HG03139 (cell line): ENCODE results near the gene REEP5.
"Not testable (repeated sequence)": the region's sequence is repeated elsewhere in the genome, so short reads cannot be mapped to it uniquely, and the experiment has no call there.

Source experiments
- ATAC-seq: cut with Tn5 transposase; IDR thresholded peaks from one replicate; pipeline ENCODE4 v1.9.1; 2021; ENCODE audit not compliant: unreplicated experiment

The REEP5 gene

DNA sequence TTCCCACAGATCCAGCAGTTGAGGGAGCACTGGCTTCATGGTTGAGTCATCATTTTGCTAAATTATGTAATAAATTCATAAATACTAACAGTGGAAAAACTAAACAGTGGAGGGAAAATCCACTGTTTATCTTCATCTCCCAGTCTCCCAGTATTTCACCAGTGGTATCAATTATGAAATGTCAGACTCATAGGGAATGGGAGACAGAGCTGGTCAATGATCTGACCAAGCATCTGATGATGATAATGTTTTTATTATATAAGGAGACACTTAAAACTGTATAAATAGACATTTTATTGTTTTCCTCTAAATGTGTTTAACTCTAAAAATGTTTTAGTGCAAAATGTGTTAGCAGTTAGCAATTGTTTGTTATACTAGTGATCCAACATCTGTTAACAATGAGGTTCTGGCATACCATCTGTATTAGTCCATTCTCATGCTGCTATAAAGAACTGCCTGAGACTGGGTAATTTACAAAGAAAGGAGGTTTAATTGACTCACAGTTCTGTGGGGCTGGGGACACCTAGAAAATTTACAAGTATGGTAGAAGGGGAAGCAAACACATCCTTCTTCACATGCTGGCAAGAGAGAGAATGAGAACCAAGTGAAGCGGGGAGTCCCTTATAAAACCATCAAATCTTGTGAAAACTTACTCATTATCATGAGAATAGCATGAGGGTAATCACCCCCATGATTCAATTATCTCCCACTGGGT, 11.8 kb upstream of the REEP5 start:
- ATAC-seq: no peak

DNA sequence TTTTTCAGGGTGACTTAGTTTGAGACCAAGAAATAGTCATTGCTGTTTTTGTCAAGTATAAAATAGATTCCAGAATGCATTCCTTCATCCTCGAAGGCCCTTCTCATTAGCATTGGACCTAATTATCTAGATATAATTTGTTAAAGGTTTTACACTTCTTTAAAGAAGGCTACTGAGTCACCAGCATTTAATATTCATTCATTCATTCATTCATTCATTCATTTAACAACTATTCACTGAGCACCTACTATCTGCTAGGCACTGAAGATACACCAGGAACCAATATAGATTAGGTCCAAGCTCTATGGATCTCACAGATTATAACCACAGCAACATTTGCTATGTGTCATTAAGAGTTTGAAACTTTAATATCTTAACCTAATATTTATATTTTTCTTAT, 11.1 kb upstream of the REEP5 start:
- no peak for ATAC-seq

DNA sequence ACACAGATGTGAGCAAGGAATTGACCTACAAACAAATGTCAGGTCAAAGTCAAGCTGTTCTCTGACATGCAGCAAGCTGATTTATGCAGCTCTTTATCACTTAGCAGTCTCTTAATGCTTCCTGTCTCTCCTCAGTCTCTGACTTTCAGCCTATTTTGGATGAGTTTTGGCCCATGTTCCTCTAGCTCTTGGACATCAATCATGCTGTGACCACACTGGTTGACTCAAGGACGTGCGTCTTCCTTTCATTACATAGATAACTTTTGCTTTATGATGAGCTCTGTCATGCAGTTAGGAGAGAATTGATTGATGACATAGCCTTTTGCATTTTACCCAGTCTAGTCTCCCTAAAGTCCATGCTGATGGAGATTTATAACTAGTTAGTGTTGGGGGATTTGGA, 9.4 kb upstream of the REEP5 start:
- no peak for ATAC-seq

DNA sequence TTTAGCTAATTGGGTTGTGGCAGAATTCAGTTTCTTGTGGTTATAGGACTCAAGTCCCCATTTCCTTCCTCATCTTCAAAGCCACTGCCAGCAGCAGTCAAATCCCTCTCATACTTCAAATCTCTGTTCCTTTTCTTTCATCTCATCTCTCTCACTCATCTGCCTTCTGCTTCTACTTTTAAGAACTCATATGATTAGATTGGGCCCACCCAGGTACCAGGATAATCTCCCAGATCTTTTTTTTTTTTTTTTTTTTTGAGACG, 8.0 kb upstream of the REEP5 start:
- ATAC-seq: peak; percentile 44

DNA sequence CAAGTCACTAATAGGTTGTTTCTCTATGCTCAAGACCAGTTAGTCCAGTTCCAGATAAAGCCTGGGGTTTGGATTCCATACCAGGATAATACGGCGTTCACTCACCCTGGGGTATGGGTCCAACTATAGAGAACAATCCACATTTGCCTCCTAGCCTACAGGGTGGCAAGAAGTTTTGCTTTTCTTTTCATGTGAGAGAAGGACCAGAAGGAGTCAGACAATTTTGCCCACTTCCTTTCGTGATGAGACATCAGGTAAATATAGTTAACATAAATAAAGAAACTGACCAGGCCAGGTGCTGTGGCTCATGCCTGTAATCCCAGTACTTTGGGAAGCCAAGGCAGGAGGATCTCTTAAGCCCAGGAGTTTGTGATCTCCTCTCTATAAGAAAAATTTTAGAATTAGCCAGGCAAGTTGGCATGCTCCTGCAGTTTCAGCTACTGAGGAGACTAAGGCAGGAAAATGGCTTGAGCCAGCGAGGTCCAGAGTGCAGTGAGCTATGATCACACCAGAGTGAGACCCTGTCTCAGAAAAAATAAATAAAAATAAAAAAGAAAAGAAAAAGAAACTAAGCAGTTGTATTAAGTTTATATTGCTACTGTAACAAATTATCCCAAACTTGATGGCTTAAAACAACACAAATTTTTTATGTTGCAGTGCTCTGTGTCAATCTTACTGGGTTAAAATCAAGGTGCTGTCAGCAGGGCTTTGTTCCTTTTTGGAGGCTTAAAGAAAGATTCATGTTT, 7.5 kb upstream of the REEP5 start:
- peak; percentile 46 for ATAC-seq

DNA sequence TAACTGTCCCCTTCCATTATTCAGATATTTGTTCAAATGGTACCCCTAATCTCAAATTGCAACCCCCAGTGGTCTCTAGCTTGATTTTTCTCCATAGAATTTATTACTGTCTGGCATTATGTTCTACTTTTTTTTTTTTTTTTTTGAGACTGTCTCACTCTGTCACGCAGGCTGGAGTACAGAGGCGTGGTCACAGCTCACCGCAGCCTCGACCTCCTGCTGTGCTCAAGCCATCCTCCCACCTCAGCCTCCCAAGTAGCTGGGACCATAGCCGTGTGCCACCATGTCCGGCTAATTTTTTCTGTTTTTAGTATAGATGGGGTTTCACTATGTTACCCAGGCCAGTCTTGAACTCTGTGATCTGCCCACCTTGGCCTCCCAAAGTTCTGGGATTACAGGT, 2.0 kb upstream of the REEP5 start:
- ATAC-seq: no peak

DNA sequence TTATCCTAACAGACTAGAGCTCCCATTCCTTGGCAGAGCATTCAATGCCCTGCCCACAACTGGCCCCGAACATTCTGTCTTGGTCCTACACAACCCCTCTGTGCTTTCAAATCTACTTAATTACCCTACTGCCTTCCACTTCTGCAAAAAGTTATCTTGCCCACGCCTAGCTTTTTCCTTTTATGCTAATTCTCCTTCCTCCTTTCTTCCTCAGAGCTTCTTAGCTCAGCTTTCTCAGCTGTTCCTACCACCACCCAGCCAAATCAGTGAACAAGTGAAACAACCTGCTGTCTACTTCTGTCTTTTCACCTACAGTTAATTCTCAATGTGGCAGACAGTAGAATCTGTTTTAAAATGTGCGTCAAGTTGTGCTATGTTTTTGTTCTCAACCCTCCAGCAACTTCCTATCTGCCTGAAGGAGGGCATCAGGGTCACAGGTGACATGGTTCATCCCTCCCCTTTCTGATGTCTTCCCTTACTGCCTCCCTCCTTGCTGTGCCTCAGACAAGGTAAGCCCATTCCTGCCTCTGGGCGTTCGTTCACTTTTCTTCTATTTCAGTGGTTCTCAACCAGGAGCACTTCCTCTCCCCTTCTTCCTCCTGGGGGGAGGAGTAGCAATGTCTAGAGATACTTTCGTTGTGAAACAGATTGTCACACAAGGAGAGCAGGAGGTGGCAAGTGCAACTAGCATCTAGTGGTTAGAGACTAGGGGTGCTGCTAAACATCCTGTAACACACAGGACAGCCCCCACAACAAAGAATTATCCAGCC, 1.3 kb upstream of the REEP5 start:
- ATAC-seq: peak; percentile 43

DNA sequence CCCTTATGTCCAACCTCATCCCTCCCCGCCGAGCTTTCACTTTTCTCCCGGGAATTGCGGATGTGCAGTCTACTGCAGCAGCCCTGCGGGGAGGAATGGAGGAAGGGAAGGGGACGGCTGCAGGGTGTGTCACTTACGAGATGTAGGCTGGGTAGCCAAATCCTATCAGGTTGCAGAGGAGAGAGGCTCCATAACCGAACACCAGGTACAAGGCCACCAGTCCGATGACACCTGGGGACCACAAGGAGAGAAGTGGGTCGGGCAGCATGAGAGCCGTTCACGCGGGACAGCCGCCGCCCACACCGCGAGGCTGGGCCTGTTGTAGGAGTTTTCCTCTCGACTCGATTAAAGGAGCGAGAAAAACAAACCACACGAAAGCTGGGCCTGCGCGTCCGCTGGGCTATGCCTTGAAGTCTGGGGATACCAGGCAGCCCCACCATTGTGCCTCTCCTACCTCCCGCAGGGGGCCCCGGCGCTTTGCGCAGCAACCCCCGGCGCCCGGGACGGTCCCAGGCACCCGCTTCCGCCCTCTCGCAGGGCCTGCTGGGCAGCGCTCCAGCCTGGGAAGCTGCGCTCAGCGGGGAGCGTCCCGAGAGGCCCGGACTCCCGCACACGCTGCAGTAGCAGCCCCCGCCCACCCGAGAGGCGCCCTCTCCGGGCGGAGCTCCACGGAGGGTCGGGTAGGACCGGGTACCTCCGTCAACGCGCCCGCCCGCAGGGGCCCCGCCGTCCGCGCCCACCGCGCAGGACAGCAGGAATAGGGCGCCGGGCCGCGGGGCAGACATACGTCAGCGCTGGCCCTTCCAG, 798 bp downstream of the REEP5 start:
- ATAC-seq: peak; percentile 28

DNA sequence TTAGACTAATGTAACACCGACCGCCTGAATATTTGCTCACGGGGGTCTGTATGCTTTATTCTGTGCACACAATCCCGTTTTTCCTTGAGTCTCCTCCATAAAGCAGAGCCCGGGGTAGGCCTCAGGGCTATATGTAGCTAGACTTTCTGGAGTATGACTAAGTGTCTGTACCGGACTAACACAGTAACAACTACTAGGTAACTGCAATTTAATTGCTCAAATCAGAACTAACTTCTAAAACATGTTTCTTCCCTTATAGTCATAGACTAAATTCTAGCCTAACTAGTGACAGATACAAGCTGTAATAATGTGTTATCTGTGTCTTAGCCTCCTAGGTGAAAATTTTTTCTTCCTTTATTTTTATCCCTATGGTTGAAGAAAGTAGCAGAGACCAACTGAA, 2.1 kb downstream of the REEP5 start:
- ATAC-seq: no peak

DNA sequence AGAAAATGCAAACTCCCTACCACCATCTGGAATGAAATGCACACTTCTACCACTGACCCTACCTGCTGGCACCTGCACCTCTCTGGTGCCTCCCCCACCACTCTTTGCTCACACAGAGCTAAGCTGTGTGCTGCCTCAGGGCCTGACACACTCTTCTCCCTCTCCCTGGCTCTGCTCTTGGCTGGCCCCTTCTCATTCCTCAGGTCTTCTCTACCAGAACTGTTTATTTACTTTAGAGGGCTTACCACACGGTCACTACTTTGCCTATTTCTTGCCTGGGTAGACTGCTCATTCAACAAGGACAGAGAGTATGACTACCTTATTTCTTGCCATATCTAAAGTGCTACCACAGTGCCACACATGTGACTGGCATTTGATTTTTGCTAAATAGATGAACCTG, 3.3 kb downstream of the REEP5 start:
- ATAC-seq: no peak

DNA sequence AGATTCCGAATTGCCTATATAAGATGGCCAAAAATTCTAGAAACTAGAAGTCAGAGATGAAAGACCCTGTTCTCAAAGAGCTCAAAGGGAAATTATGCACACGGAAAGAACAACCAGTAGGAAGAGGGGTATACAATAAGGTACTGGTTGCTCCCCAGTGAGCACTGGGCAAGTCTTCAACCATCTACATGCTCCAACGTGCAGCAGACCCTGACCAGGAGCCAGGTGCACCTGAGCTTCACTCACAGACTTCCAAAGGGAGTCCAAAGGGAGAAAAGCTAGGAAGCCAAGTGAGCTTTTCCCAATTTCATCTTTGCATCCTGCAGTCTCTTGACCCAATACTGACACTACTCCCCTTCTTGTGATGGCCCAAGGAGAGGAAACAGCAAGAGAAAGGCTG, 3.9 kb downstream of the REEP5 start:
- no peak for ATAC-seq

DNA sequence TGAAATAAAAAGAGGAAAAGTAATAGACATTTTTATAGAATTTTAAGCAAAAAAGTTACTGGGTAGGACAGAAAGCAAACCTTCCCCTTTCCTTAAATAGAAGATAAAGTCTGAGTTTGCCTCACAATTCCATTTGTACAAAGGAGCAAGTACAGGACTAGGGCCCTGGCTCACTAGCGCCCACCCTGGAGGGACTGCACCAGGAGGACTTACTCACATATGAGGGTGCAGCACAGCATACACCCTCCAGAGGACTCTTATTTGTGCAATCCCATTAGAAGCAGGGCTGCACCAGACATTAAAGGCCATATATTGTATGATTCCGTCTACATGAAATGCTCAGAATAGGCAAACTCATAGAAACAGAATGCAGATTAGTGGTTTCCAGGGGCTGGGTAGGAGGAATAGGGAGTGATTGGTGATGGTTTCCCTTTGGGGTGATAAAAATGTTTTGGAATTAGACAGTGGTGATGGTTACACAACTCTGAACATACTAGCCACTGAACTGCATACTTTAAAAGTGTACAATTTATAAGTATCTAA, 4.5 kb downstream of the REEP5 start:
- no peak for ATAC-seq

DNA sequence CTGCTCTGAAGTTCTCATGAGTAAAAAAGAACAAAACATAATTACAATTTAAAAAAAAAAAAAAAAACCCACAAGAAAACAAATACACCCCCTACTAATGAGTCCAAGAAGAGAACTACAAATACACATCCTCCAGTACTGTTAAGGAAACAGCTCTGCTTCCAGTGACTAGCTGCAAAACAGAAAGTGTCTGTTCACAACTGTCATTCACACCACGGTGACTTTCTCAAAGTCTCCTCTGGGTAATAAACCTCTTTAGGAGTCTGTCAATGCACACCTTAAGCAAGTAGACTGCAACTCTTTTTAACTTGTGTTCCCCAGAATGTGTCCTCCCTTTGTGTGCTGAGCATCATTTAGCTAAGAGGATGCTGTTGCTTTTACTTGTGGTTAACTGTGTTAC, 6.2 kb downstream of the REEP5 start:
- no peak for ATAC-seq

DNA sequence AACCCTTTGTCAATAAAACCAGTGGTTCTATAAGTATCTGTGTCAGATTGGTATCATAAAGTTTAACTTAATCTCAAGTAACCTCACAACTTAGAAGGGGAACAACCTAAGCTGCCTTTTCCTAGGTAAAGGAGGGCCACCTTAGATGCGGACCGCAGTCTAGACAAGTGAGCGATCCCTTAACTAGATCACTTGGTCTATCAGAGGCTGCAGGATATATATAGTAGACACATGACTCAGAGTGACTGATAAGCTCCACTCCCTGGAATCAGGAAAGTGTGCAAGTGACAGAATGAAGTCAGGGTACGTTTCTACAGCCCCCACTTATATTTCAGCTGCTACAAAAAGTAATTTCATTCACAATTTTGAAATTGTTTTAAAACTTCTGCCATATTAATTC, 7.4 kb downstream of the REEP5 start:
- no peak for ATAC-seq

DNA sequence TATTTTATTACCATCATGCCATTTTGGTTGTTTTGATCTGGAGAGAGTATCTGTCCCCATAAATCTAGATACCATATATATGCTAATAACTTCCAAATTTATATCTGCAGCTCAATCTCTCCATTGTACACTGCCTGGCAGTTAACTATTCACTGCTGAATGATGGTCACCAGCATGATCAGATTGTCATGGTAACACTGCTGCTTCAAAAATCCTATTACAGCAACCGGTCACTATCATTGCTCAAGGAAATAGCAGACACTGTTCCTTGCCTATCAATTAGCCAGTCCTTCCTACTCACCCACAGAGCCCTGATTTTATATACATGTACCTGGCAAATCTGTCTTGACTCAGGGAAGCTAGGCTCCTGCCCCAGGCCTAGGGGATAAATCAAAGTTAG, 11.5 kb downstream of the REEP5 start:
- ATAC-seq: no peak

DNA sequence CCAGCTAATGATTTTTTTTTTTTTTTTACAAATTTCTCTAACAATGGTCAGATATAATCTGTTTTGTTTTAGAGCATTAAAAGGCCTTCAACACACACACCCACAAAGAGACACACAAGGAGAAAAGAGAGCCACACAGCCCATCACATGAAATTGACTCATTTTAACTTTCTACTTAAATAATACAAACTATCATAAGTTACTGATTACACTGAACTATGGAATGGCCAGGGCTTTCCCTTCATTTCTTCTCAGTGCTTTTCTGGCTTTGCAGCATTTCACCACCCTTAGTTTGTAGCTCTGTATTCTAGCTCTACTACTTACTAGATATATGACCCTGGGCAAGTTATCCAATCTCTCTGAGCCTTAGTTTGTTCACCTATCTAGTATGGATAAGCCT, 13.2 kb downstream of the REEP5 start:
- ATAC-seq: no peak

DNA sequence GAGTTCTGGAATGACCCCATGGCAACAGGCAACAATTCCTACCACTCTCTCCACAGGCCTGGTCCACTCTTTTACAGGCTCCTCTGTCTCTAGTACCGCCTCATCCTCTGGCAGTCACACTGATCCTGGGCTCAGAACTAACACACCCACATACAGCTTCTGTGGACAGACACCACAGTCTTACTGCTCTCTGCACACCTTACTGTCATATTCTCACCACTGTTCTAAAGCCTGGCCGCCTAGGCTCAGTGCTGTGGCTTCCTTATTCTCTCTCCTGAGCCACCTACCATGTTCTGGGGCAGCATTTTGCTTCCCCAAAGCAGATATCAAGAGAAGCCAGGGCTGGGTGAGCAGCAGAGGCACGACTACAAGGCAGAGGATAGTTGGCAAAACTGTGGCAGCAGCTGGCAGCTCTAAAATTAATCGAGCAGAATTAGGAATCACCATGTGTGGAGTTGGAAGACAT, 14.8 kb downstream of the REEP5 start:
- no peak for ATAC-seq

DNA sequence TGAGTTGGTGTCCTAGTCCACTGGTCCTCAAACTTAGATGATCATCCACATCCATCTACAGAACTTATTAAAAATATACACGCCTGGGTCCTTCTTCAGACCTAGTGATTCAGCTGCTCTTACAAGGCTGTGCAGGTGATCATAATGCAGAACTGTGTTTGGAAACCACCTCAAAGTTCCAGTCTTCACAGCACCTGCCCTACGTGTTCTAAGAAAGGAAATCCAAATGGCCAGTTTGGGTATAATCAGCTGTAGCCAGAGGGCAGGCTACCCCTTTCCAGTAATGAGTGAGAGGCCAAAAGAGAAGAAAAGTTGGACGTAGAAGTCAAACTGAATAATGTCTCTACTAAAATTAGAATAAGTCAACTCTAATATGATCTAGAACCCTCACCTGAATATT, 15.4 kb downstream of the REEP5 start:
- no peak for ATAC-seq

DNA sequence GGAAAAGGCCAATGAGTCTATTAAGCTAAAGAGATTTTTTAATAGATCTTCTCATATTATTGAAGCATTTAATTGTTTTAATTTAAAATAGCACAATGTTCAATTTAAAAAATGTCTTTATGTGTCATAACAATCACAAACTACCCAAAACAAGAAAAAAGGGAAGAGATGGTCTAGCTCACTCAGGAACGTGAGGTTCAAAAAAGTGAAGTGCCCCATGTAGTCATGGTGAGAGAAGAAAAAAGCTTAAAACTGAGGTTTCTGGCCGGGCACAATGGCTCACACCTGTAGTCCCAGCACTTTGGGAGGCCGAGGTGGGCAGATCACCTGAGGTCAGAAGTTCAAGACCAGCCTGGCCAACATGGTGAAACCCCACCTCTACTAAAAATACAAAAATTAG, 17.0 kb downstream of the REEP5 start:
- ATAC-seq: not testable (repeated sequence)

DNA sequence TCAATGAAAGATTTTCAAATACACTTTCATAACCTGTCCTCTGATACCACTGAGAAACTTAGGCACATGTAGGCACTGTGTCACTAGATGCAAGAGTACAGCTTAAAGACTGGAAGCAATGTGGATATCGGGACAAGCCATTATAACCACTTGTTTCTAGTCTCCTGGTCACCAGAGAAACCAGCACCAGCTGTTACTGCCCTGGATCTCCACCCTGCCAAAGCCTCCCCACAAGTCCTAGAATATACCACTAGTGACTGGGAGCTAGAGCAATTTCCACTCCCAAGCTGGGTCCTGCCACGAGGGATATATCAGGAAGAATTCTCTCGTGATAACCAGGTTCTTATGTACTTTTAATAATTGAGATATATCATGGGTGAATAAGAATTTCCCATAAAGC, 19.5 kb downstream of the REEP5 start:
- ATAC-seq: no peak

DNA sequence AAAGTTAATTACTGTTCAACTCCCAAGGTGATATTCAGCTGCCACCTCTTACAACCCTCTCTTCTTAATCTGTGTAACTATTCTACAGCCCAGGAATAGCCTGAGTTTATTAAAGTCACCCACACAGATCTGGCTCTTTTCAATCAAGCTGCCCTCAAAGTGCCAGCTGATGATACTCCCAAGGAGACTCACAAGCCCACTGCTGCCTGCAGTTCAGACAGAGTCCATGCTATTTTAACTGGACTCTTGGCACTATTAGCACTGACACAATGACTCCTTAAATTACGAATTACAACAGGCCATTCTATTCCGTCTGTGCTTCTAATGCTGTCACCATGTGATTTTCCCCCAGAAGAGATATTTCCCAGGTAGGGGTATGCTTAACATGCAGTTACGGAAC, 26.3 kb downstream of the REEP5 start:
- no peak for ATAC-seq
